ENCODE data around the gene LACTB. TPM values are rescaled to one million over a fixed set of nuclear protein-coding genes. Genes with fewer than 3 reads are reported as not detected.

LACTB gene
- polyA plus RNA-seq, 1 donor from 2014 or later = 24.3 TPM

DNA sequence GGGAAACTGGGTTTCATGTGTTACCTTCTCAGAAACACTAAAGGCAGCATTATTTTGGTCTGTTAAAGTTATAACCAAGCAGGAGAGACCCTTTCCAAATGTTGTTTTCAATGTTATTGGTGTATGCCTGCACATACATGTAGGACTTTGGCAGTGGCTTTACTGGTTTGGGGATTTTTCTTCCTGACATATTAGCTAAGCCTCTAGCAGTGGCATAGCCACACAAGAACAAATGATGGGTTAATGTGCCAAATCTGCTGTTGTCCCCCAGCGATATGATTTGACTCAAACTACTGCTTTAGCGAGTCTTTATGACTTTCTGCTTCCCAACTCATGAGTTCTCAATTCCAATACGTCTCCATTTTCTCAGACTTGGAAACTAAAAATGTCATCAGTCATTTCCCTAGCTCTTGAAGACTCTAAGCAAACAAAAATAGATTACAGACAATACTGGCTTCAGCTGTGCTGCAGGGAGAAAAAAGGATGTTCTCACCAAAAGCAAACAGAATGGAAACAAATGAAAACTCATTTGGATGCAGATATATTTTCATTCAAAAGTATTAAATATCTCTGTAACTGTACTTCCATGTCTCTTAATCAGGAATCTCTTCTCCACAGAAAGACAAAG lies 49.5 kb upstream of the LACTB start (continued):
- TF ChIP-seq, protein P1, sequence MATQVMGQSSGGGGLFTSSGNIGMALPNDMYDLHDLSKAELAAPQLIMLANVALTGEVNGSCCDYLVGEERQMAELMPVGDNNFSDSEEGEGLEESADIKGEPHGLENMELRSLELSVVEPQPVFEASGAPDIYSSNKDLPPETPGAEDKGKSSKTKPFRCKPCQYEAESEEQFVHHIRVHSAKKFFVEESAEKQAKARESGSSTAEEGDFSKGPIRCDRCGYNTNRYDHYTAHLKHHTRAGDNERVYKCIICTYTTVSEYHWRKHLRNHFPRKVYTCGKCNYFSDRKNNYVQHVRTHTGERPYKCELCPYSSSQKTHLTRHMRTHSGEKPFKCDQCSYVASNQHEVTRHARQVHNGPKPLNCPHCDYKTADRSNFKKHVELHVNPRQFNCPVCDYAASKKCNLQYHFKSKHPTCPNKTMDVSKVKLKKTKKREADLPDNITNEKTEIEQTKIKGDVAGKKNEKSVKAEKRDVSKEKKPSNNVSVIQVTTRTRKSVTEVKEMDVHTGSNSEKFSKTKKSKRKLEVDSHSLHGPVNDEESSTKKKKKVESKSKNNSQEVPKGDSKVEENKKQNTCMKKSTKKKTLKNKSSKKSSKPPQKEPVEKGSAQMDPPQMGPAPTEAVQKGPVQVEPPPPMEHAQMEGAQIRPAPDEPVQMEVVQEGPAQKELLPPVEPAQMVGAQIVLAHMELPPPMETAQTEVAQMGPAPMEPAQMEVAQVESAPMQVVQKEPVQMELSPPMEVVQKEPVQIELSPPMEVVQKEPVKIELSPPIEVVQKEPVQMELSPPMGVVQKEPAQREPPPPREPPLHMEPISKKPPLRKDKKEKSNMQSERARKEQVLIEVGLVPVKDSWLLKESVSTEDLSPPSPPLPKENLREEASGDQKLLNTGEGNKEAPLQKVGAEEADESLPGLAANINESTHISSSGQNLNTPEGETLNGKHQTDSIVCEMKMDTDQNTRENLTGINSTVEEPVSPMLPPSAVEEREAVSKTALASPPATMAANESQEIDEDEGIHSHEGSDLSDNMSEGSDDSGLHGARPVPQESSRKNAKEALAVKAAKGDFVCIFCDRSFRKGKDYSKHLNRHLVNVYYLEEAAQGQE (IDR thresholded peaks at IDR 0.05; ENCODE audit: borderline replicate concordance) = no peak

DNA sequence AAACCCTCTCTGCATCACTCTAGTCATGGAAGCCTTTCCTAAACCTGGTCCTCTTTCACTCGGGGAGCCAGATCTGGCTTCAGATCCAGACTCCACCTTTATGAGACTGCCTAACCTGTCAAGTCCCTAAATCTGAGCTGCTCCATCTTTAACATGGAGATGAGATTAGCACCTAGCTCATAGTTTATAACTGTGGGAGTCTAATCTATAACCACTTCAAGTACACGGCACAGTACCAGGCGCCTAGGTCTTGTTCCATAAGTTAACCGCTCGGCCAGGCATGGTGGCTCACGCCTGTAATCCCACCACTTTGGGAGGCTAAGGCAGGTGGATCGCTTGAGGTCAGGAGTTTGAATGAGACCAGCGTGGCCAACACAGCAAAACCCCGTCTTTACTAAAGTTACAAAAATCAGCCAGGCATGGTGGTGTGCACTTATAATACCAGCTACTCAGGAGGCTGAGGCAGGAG lies 48.8 kb upstream of the LACTB start:
- H3K9me3 ChIP-seq (ENCODE audit: low read length) = no peaks in the 10 kb centered on the region
- H3K79me2 ChIP-seq (replicated peaks; ENCODE audit: insufficient read depth, low read length) = no peaks in the 10 kb centered on the region
- H3K4me3 ChIP-seq (ENCODE audit: low read length) = no peak overlapping the region
- H3K27ac ChIP-seq (ENCODE audit: low read length) = no peak overlapping the region
- H3K4me2 ChIP-seq (ENCODE audit: low read length) = no peak overlapping the region
- no peaks in the 10 kb centered on the region for H3K9me2 ChIP-seq (ENCODE audit: insufficient read depth, low read length)
- TF ChIP-seq TAF1 (IDR thresholded peaks at IDR 0.05; ENCODE audit: low read depth) = no peak
- no peak for TF ChIP-seq POLR2AphosphoS5 (IDR thresholded peaks at IDR 0.05)
- no peak for TF ChIP-seq EZH2 (IDR thresholded peaks at IDR 0.05; ENCODE audit: borderline replicate concordance, insufficient read depth, low read length, poor library complexity, severe bottlenecking)
- no peak for TF ChIP-seq RAD21 (conservative IDR thresholded peaks at IDR 0.05)
- TF ChIP-seq EP300 (conservative IDR thresholded peaks at IDR 0.05; ENCODE audit: poor library complexity, severe bottlenecking) = no peak
- TF ChIP-seq MXI1 (conservative IDR thresholded peaks at IDR 0.05; ENCODE audit: poor library complexity, severe bottlenecking) = no peak
- TF ChIP-seq, protein P2, sequence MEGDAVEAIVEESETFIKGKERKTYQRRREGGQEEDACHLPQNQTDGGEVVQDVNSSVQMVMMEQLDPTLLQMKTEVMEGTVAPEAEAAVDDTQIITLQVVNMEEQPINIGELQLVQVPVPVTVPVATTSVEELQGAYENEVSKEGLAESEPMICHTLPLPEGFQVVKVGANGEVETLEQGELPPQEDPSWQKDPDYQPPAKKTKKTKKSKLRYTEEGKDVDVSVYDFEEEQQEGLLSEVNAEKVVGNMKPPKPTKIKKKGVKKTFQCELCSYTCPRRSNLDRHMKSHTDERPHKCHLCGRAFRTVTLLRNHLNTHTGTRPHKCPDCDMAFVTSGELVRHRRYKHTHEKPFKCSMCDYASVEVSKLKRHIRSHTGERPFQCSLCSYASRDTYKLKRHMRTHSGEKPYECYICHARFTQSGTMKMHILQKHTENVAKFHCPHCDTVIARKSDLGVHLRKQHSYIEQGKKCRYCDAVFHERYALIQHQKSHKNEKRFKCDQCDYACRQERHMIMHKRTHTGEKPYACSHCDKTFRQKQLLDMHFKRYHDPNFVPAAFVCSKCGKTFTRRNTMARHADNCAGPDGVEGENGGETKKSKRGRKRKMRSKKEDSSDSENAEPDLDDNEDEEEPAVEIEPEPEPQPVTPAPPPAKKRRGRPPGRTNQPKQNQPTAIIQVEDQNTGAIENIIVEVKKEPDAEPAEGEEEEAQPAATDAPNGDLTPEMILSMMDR (IDR thresholded peaks at IDR 0.05; ENCODE audit: poor library complexity, severe bottlenecking) = no peak
- no peak for TF ChIP-seq SMC3 (conservative IDR thresholded peaks at IDR 0.05; ENCODE audit: poor library complexity)
- H4K20me1 ChIP-seq (ENCODE audit: insufficient read depth) = no peaks in the 10 kb centered on the region
- no peaks in the 10 kb centered on the region for H3K36me3 ChIP-seq (ENCODE audit: insufficient read depth, low read length)
- H3K27me3 ChIP-seq (ENCODE audit: insufficient read depth, low read depth, low read length) = no peaks in the 10 kb centered on the region
- no peak overlapping the region for H3K9ac ChIP-seq (ENCODE audit: low read length)
- no peaks in the 10 kb centered on the region for H3F3A ChIP-seq (ENCODE audit: insufficient read depth, low read length, poor library complexity, severe bottlenecking)
- H2AFZ ChIP-seq (ENCODE audit: low read depth, low read length) = no peak overlapping the region

DNA sequence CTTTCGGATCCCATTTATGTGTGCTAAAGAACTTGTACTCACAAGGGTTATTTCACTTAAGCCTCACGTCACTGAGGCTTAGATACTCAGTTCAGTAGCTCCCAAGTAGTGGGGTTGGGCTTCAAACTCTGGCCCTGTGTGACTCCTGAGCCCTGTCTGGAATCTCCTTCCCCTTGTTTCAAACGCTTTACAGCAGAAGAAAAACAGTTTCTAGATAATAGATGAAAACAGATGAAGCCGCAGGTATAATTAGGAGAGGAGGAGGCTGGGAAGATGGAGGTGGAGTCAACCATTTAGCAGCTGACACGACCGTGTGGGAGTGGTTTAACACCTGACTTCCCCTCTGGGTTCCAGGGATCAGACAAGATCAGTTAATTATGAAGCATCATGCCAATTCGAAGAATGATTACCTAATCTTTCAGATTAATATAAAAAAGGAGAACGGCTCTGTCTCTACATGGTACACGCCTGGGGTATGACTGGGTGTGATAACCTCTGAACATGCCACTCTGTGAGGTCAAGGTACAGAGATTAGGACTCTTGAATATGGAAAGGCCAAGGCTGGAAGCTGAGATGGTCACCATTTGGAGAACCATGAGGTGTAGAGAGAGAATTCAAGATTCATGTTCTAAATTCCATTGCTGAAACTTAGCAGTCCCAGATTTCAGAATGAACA lies 48.0 kb upstream of the LACTB start:
- Histone ChIP-seq H2AFZ (ENCODE audit: low read depth, low read length) (no peak overlapping the region), H3K27ac (ENCODE audit: low read length) (no peak overlapping the region), H3K4me3 (ENCODE audit: low read length) (no peak overlapping the region), H3K9me2 (ENCODE audit: insufficient read depth, low read length) (no peaks in the 10 kb centered on the region), H3K9ac (ENCODE audit: low read length) (no peak overlapping the region), H3K36me3 (ENCODE audit: insufficient read depth, low read length) (no peaks in the 10 kb centered on the region), H3K4me2 (ENCODE audit: low read length) (no peak overlapping the region), H3K9me3 (ENCODE audit: low read length) (no peaks in the 10 kb centered on the region), H4K20me1 (ENCODE audit: insufficient read depth) (no peaks in the 10 kb centered on the region), H3K27me3 (ENCODE audit: insufficient read depth, low read depth, low read length) (no peaks in the 10 kb centered on the region), H3F3A (ENCODE audit: insufficient read depth, low read length, poor library complexity, severe bottlenecking) (no peaks in the 10 kb centered on the region), H3K79me2 (replicated peaks; ENCODE audit: insufficient read depth, low read length) (no peaks in the 10 kb centered on the region)
- TF ChIP-seq MXI1 (conservative IDR thresholded peaks at IDR 0.05; ENCODE audit: poor library complexity, severe bottlenecking) = no peak
